Measurements from ENCODE around the gene ADAMTSL2.
A peak's percentile ranks its signal among the peaks of the same experiment; 100 is the strongest.

DNA sequence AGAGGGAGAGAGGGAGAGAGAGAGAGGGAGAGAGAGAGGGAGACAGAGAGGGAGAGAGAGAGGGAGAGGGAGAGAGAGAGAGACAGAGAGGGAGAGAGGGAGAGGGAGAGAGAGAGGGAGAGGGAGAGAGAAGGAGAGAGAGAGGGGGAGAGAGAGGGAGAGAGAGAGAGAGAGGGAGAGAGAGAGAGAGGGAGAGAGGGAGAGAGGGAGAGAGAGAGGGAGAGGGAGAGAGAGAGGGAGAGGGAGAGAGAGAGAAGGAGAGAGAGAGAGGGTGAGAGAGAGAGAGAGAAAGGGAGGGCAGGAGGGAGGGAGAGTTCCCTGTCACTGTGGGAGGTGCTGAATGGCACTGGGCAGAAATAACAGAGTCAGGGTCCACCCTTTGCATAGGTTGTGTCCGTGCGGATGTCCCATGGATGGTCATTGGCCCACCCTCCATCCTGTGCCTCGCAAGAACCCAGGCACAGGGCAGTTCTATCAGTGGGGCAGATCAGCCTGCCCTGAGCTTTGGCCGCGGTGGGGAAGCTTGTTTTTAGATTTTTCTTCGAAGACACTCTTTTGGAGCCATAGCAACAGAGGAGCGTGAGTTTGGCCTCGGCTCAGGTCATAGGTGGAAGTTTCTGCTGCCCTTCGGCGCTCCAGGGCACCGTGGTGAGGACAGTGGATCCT, 30.1 kb downstream of the ADAMTSL2 start:
- TF ChIP-seq, protein P1, sequence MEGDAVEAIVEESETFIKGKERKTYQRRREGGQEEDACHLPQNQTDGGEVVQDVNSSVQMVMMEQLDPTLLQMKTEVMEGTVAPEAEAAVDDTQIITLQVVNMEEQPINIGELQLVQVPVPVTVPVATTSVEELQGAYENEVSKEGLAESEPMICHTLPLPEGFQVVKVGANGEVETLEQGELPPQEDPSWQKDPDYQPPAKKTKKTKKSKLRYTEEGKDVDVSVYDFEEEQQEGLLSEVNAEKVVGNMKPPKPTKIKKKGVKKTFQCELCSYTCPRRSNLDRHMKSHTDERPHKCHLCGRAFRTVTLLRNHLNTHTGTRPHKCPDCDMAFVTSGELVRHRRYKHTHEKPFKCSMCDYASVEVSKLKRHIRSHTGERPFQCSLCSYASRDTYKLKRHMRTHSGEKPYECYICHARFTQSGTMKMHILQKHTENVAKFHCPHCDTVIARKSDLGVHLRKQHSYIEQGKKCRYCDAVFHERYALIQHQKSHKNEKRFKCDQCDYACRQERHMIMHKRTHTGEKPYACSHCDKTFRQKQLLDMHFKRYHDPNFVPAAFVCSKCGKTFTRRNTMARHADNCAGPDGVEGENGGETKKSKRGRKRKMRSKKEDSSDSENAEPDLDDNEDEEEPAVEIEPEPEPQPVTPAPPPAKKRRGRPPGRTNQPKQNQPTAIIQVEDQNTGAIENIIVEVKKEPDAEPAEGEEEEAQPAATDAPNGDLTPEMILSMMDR (conservative IDR thresholded peaks at IDR 0.05 in 1 of 2, IDR thresholded peaks at IDR 0.05 in 1 of 2; ENCODE audit: low read depth in 1 of 2, low read length in 2 of 2) = no peak
- TF ChIP-seq EZH2 (IDR thresholded peaks at IDR 0.05; ENCODE audit: low read length, missing control alignments) = peak; percentile 38
